ENCODE measurements around the gene TNFRSF1A.

- TF ChIP-seq CTCF (IDR thresholded peaks at IDR 0.05; ENCODE audit: insufficient read depth, low read length, poor library complexity, severe bottlenecking) = no peak
- TF ChIP-seq EZH2phosphoT487 (conservative IDR thresholded peaks at IDR 0.05; ENCODE audit: low read length) = no peak
Observed at GRCh38 chr12:6370576-6370935, 28.7 kb upstream of the TNFRSF1A start.

Data from SU-DHL-6 (cell line).